Bone marrow (tissue), 2 donors: Measurements from ENCODE around the gene SLC44A1.

Experiments
- DNase-seq, 2 donors: peaks; one replicate each; lab custom pipeline; 2025; lab: John Stamatoyannopoulos, UW

The SLC44A1 gene

GRCh38 chr9:105473221-105473620, 228.8 kb downstream of the SLC44A1 start:
- no peak for DNase-seq

GRCh38 chr9:105475302-105475701, 230.9 kb downstream of the SLC44A1 start:
- DNase-seq = no peak

- no peak for DNase-seq
Measured at GRCh38 chr9:105479846-105480245, 235.4 kb downstream of the SLC44A1 start.

DNA sequence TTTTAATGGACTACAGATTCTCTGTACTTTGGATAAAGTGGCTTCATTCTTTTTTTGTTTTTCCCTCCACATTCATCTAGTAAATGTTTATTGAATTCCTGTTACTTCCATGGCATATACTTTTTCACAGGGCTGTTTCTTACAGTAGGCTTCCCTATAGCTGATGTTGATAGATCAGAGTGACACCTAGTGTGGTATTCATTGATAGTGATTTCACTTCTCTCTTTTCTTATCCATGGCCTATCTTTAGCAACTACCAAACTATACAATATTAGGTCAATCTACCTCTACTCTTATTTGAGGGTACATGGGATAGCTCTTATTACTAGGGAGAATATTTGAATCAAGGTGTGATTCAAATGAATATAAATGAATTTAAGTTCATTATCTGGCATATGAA, 239.2 kb downstream of the SLC44A1 start:
- no peak for DNase-seq

DNA sequence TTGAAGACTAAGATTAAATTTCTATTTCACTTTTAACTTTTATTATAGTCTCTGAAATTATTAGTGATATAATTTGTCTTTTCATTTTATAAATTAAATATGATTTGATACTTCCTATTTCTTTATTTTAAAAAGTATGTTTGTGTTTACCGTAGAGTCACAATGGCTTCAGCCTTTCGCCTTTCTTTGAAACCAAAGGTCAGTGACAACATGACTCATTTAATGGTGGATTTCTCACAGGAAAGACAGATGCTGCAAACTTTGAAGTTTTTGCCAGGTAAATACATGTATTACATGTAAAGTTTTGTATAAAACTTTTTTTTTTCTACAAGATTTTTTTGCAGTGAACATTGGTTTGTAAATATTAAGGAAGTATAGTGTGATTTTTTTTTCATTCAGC, 239.8 kb downstream of the SLC44A1 start:
- no peak for DNase-seq

- no peak for DNase-seq
Measured at GRCh38 chr9:105485131-105485530, 240.7 kb downstream of the SLC44A1 start.
